Activated T-helper 9 cell treated with anti-CD3 and anti-CD28 coated beads, Interleukin-2, amount 50 U/mL, for 16 hours (primary cell): ENCODE results near the gene AP1M1.

ENCODE experiments used
- DNase-seq: peaks from one replicate; pipeline ENCODE4 v3.0.0-alpha.2; 2020; ENCODE audit warnings: low read depth

The AP1M1 gene

DNA sequence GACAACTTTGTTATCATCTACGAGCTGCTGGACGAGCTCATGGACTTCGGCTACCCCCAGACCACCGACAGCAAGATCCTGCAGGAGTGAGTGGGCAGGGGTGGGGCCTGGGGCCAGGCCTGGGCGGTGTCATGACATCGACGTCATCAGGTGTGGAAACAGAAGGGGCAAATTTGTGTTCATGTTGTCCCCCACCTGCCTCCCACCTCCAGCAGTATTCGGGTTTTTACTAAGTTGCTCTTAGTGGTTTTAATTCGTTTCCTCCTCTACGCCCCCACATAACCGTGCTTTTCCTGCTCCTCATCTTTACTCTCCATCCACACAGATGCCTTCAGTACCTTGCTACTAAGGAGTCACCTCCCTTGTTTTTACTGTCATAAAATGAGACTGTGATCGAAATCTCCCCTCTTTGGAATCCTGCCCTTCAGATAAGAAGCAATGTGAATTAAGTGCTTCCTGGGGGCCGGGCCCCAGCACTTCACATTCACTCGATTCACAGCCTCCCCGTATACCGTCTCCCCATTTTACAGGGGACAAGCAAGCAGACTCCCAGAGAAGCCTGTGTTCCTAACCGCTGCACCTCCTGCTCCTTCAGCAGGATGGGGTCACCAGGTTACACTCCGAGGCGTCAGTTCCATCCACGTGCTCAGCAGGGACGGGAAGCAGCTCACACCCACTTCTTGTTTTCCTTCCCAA is 10.5 kb downstream of the AP1M1 start:
- no peak for DNase-seq

DNA sequence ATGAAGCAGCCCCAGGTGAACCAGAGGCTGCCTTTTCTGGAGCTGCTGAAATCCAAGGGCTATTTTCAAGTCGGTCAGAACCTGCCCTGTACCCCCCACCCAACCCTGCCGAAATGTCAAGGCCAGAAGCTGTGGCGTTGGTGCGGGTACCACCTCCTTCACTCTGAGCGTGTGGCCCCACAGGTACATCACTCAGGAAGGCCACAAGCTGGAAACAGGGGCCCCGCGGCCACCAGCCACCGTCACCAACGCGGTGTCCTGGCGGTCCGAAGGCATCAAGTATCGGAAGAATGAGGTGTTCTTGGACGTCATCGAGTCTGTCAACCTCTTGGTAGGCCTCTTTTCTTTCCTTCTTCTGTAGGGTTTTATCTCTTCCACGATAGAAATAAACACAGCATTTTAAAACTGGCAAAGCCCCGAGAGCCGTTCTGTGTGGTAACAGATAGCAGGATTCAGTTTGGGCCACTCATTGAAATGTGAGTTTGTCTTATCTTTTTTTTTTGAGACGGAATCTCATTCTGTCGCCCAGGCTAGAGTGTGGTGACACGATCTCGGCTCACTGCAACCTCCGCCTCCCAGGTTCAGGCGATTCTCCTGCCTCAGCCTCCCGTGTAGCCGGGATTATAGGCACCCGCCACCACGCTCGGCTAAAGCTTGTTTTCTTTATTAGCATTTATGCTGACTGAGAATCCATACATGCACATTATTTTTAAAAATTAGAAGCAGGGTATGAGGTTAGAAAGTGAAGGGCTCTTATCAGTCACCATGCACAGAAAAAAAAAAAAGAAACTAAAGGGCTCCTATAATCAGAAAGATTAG is 11.3 kb downstream of the AP1M1 start:
- no peak for DNase-seq

DNA sequence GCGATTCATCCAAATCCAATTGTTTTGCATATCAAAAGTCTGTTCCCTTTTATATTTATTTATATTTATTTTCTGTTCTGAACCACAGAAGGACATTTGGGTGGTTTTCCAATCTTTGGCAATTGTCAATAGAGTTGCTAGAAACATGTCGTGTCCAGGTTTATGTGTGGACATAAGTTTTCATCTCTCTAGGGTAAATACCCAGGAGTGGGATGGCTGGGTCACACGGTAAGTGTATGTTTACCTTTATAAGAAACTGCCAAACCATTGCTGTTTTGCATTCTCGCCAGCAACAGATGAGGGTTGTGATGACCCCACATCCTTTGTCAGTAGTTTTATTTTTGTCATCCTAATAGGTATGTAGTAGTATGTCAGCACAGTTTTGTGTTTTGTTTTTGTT is 12.5 kb downstream of the AP1M1 start:
- DNase-seq = no peak

DNA sequence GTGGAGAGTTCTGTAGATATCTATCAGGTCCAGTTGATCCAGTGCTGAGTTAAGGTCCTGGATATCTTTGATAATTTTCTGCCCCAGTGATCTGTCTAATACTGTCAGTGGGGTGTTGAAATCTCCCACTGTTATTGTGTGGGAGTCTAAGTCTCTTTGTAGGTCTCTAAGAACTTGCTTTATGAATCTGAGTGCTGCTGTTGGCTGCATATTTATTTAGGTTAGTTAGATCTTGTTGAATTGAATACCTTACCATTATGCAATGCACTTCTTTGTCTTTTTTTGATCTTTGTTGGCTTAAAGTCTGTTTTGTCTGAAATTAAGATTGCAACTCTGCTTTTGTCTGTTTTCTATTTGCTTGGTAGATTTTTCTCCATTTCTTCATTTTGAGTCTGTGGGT is 15.4 kb downstream of the AP1M1 start:
- DNase-seq = no peak

DNA sequence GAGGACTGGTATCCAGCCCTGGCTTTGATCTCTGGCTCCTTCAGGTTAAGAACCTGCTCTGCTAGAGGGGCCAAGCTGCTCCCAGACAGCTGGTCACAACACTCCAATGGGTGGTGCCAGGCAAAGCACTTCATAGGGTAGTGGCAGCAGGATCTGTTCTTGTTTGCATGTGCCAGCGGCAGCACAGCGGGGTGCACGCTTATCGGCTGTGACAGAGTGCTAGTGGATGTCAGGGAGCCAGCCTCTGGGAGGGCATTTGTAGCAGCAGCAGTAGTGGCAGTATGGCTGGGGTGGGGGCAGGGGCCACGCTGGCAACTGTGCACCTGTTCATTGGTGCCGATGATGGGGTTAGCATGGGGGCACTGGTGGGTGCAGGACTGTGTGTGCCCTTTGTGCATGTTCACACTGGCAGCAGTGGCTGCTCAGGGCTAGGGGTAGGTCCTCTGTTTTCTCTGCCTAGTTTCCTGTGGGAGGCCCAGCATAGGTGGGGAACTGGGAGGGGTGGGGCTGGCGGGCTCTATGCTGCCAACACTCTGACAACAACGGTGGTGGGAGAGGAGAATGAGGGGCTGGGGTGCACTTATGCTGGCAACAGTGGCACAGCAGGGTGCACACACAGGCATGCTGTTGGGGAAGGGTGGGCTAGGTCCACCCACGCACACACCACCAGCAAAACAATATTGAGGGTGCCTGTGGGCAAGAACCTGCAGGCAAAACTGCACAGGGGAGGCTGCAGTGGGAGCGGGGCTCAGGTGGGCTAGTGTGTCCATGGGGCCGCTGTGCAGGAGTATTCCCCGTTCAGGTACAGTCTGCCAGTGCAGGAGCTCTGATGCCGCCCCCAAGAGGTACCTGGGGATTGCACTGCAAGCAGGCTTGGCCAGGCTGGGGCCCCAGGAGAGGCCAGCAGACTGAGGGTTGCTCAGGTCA is 19.3 kb downstream of the AP1M1 start:
- no peak for DNase-seq

DNA sequence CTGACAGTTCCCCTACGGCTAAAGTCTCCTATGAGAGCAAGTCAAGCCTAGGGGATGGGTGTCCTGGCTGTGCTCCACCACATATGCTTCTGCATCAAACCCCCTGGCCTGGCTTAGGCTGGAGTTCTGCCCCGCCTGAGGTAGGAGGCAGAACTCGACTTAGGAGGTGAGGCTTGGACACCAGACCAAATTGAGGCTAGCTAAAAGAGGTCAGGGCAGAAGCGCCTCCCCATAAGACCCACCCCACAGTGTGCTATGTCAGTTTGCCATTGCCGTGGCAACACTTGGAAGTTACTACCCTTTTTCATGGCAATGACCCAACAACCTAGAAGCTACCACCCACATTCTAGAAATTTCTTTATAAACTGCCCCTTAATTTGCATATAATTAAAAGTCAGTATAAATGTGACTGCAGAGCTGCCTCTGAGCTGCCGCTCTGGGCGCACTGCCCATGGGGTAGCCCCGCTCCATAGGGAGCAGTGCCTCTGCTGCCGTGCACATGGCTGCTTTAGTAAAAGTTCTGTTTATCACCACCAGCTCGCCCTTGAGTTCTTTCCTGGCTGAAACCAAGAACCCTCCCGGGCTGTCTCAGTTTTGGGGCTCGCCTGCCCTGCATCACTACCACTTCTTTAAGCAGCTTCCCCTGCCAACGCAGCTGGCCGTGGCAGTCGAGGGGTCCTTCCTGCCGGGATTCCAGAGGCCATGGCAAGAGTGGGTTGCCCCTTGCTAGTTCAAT is 20.2 kb downstream of the AP1M1 start:
- no peak for DNase-seq

DNA sequence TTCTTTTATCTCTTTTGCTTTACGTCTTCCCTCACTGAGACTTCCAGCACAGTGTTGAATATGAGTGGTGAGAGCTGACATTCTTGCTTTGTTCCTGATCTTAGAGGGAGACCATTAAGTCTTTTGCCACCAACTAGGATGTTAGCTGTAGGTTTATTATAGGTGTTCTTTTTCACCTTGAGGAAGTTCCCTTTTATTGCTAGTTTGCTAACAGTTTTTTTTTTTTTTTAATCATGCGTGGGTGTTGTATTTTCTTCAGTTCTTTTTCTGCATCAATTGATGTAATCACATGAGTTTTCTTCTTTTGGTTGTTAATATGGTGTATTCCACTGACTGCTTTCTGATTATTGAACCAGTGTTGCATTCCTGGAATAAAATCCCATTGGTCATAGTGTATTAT is 21.1 kb downstream of the AP1M1 start:
- no peak for DNase-seq

DNA sequence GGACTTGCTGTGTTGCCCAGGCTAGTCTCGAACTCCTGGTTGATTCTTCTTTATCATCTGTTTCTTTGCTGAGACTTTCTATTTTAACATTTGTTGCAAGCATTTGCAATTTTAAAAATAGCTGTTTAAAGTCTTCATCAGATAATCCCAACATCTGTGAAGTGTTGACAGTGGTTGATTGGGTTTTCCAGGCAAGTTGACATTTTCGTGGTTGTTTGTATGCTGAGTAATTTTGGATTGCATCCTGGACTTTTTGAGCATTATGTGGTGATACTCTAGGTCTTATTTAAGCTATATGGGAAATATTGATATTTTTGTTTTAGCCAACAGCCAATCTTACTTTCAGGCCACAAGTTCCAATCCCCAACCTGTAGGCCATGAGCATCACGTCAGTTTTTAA is 25.1 kb downstream of the AP1M1 start:
- DNase-seq = no peak

DNA sequence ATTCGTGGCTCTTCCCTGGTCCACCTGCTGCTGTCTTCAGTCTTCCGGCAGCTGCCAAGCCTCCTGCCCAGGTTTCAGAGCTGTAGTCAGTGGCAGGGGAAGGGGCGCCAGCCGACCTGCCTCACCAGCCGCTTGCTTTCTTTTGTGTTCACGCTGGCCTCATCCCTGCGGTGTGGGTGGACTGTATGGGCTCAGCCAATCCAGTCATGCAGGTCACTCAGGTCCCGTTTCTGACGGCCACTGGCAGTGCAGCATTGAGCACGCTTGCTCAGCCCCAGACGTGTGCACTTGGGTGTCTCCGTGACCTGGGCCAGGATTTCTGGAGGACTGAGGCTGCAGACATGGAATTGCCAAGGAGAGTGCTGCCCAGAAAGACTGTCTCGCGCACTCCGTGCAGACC is 26.0 kb downstream of the AP1M1 start:
- no peak for DNase-seq

DNA sequence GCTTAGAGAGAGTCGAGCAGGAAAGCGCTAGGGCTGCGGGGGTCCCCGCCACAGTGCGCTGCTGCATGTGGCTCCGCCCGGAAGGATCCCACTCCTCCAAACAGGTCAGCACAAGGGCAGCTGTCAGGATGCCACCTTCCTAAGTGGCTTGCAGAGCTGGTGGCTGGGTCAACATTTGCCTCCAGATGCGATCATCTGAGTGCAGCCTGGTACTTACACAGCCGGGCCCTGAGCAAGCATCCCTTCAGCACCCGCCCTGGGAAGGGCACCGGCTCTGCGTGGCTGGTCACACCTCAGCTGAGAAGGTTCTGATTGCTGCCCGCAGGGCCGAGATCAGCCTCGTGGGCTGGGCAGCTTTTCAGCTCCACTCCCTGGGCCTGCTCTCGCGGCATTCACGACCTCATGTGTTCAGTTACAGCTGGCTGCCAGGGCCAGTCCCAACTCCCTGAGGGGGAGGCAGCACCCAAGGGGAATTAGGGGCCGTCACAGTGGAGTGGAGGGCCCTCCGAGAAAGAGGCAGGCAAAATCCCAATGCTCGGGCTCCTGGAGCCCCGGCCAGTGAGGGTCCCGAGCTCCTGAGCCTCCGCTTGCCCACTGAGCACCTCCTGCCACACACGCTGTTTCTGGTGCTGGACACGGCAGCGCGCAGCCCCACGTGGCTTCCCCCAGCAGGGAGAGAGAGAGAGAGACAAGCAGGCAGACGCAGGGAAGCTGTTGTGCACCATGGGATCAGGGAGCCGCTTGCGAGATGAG is 26.8 kb downstream of the AP1M1 start:
- DNase-seq = no peak

DNA sequence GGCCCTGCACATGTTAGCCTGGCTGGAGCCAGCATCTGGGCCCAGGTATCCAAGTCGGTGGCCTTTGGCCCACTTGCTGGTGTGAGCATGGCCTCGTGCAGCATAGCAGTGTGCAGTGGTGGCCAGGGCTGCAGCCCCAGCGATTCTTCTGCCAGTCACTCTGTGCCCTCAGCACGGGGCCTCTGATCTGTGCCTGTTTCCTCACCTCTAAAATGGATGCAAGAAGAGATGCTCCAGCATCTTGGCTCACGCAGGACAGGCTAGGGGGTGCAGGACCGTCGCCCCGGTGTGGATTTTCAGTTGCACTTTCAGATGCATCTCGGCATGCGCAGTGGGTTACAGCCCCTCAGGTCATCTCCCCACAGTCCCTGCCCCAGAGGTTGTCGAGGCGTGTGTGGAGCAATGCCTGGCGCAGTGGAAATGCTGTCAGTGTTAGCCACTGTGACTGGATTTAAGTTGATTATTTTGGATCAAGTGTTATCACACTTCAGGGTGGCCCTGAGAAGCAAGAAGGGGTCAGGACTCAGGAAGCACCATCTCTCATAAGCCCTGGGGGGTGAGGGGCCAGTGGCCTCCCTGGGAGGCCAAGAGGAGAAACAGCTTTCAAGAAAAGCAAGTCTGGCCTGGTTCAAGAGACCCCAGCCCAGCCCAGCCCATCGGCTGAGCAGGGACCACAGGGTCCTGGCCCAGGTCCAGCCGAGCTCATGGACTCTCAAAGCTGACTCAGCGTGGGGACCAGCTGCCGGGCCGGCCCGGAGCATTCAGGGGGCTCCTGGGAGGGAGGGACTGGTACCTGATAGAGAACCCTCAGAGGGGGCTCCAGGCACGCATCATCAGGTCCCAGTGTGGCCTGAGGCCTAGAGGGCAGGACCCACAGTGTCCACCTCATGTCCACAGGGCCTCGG is 27.8 kb downstream of the AP1M1 start:
- no peak for DNase-seq

DNA sequence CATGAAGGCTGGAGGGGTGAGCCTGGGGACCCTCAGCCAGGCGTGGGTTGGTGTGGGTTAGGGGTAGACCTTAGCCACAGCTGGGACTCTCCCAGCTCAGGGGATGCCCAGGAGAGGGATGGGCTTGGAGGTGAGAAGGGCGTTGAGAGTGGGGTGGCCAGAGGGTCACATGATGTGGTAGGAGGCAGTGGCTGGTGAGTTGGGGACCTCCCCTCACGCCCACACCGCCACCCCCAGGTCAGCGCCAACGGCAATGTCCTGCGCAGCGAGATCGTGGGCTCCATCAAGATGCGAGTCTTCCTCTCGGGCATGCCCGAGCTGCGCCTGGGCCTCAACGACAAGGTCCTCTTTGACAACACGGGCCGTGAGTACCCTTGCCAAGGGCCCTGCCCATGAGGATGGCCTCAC is 28.5 kb downstream of the AP1M1 start:
- DNase-seq = no peak

DNA sequence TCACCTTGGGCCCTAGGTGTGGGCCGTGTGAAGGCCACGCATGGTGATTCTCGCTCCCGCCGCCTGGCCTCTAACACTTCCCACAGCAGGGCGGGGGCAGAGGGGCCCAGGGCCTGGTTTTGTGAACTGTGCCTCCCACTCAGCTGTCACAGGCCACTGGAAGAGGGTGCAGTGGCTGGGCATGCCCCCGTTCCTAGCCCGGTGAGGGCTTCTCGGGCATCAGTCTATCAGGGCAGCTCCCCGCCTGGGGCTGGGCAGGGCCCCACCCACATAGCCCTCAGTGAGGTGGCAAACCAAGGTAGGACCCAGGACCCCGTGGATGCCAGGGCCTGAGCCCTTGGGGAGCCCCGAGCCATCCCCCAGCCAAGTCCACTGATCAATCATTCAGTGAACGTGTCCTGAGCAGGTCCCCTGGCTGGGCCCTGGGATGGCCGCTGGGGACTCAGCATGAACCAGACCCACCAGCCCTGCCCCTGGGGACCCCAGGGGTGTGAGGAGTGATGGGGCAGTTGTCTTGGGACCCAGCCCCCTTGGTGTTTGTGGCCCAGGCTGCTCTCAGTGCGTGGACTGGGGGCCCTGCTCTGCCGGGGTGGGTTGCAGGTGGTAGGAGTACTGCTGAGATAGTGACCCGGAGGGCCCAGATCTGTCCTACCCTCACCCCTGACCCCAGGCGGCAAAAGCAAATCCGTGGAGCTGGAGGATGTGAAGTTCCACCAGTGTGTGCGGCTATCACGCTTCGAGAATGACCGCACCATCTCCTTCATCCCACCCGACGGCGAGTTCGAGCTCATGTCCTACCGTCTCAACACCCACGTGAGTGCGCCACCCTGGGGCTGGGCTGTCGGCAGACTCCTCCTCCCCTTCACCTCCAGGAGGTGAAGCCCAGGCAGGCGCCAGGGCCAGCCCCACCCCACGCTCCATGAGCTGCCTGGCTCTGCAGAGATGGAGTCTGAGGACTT is 29.4 kb downstream of the AP1M1 start:
- no peak for DNase-seq

DNA sequence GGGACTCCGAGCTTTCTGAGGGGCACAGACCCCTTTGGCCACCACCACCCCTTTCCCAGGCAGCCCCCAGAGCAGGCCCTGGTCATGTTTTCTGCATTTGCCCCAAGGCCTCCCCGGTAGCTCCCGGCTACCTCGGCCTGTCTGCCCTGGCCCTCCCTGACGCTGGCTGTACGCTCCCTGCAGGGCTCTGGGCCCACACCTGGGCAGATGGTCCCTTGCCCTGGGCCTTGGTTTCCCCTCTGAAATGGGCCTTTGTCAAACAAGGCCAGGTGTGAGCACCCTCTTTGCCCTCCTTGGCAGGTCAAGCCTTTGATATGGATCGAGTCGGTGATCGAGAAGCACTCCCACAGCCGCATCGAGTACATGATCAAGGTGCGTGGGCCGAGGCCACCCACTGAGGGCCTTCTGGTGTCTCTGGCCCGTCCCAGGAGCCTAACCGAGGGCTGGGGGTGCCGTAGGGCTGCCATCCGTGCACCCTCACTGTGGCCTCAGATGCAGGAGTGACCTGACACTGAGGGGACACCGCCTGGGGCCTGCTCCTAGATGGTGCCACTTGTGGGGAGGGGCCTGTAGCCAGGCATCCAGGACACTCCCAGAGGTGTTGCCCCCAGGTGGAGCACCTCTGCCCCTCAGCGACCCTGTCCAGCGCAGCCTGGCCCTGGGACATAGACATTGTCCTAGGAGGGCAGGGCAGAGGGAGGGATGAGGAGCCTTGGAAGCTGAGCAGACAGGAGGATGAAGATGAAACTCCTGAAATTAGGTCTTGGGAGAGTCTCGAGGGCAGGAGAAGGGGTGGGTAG is 30.3 kb downstream of the AP1M1 start:
- no peak for DNase-seq

DNA sequence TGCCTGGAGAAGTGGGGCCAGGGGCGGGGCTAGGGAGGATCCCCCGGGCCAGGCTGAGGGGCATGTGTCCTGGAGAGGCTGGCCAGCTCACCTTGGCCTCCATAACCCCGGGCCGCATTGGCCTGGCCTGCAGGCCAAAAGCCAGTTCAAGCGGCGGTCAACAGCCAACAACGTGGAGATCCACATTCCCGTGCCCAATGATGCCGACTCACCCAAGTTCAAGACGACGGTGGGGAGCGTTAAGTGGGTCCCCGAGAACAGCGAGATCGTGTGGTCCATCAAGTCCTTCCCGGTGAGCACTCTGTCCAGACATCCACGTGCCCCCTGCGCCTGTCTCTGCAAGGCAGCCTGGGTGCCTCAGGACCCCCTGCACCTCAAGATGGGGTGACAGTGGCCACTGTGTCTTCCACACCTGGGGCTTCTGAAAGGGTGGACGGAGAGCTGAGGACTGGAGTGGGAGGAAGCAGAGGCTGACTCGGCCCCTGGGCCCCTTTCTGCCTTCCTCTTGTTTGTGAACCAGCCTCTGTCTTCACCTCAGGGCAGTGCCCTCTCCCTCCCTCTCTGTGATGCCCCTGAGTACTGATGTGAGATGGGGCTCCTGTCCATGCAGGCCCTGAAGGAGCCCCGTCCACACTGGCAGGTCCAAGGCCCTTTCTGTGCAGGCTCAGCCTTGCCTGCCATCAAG is 31.1 kb downstream of the AP1M1 start:
- no peak for DNase-seq

DNA sequence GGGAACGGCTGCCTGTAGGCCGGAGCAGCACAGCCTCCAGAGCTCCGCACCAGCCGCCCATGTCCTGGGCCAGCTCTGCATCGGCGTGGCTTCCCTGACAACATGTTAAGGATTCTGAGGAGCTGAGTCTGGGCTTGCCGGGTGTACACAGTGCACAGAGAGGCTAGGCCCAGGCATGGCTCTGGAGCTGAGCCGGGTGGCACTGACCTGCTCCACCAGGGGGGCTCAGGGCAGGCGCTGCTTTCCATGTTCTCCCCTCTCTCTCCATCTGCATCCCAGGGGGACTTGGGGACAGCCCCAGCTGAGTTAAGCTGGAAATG is 31.6 kb downstream of the AP1M1 start:
- DNase-seq = no peak

DNA sequence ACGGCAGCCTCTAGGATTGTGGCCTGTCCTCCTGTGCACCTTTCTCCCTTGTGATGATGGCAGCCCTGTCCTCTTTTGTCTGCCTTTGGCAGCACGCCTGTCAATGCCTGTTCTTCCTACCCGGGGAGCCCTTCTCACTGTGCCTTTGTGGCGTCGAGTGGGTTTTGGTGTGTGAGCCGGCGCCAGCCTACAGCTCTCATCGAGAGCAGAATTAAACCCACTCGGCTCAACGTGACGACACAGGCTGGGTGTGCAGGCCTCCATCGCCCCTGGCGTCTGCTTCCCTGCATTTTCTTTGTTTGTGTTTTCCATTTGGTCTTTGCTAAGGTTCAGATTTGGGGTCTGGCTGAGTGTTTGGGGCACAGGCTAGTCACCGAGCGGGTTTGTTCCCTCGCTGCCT is 34.4 kb downstream of the AP1M1 start:
- DNase-seq = no peak

DNA sequence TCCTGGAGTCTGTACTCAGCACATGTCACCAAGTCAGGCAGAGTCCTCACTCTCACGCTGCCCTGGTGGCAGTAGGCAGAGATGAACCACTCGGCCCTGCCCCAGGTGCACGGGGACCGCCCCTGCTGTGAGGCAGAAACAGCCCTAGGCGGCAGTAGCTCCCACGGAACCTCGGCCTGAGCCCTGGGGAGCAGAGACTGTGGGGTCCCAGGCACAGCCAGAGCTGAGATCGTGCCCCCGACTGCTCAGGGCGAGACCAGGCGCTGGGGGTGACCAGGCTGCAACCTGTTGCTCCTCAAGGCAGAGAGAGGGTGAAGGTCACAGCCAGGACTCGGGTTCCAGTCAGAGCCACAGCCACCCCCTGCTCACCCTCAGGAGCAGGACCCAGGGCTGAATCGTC is 34.9 kb downstream of the AP1M1 start:
- no peak for DNase-seq
